GM12878 (cell line): ENCODE data around the gene WSCD2. TPM values are rescaled to one million over a fixed set of nuclear protein-coding genes. Genes with fewer than 3 reads are reported as not detected.

Experiments used
- ATAC-seq: fragments of 200-7000 bp; cut with Tn5 transposase; 3 replicates; pipeline ENCODE4 v1.9.1; 2020; ENCODE audit warnings: mild to moderate bottlenecking, moderate library complexity
- BruUV-seq: library from RNA; stranded (reverse); fragments of 400-500 nt; replicated peaks from 2 replicates; lab custom pipeline; 2021; lab: Mats Ljungman, UMichigan
- CTCF ChIA-PET: fragments of 300-600 bp; sonication (Branson Sonifier 250); formaldehyde crosslinking; extraction: SDS; loops from one replicate; lab custom pipeline; 2021; ENCODE audit warnings: inconsistent platforms; lab: Yijun Ruan, JAX
- POLR2A ChIA-PET: fragments of 350-600 bp; formaldehyde crosslinking; extraction: SDS; loops from one replicate; lab custom pipeline; 2021; ENCODE audit warnings: inconsistent platforms; lab: Charles Lee
- RAD21 ChIA-PET: fragments of 300-600 bp; sonication (Branson Sonifier 250); formaldehyde crosslinking; loops from one replicate; lab custom pipeline; 2023; ENCODE audit warnings: antibody characterized with exemption; ENCODE audit not compliant: unreplicated experiment; lab: Charles Lee
- SMC1A ChIA-PET: fragments of 300-600 bp; sonication (Branson Sonifier 250); formaldehyde crosslinking; loops from one replicate; lab custom pipeline; 2023; ENCODE audit not compliant: unreplicated experiment, uncharacterized antibody; lab: Charles Lee
- DNase-seq: peaks from one replicate; pipeline ENCODE4 v3.0.0-alpha.2; 2011; ENCODE audit warnings: low read depth, low spot score
- FAIRE-seq: peaks from 3 replicates; lab custom pipeline; 2011; peaks lifted over from hg19 to GRCh38; lab: Jason Lieb, UNC
- H2AFZ ChIP-seq: 2 replicates; pipeline ENCODE4 v1.6.0; 2011; ENCODE audit warnings: low read depth, low read length, control low read depth; ENCODE audit not compliant: control insufficient read depth
- H3K27ac ChIP-seq: 2 replicates; pipeline ENCODE4 v1.5.1; 2011; ENCODE audit warnings: control low read depth; ENCODE audit not compliant: control insufficient read depth, insufficient read depth
- H3K27me3 ChIP-seq, 2 experiments: replicated peaks in 1 of 2; 2 replicates each; pipeline versions ENCODE4 v1.6.0 to v1.6.1; 2011; ENCODE audit warnings: low read length in 1 of 2; ENCODE audit not compliant: control insufficient read depth in 2 of 2, insufficient read depth in 2 of 2
- H3K36me3 ChIP-seq, 2 experiments: 2 replicates each; pipeline ENCODE4 v1.5.1; 2011; ENCODE audit warnings: low read length in 1 of 2; ENCODE audit not compliant: control insufficient read depth in 2 of 2, insufficient read depth in 2 of 2
- H3K4me1 ChIP-seq: 2 replicates; pipeline ENCODE4 v1.6.1; 2011; ENCODE audit warnings: mild to moderate bottlenecking, low read length, moderate library complexity, mixed read lengths; ENCODE audit not compliant: control insufficient read depth, insufficient read depth
- H3K4me2 ChIP-seq: 2 replicates; pipeline ENCODE4 v1.6.0; 2011; ENCODE audit warnings: control low read depth; ENCODE audit not compliant: control insufficient read depth, insufficient read depth
- H3K4me3 ChIP-seq: fragments of 200-600 bp; sonication (generic); 2 replicates; pipeline ENCODE4 v1.5.1; 2016
- H3K79me2 ChIP-seq: 2 replicates; pipeline ENCODE4 v1.6.0; 2011; ENCODE audit warnings: low read length; ENCODE audit not compliant: control insufficient read depth, insufficient read depth
- H3K9ac ChIP-seq: 2 replicates; pipeline ENCODE4 v1.8.0; 2011; ENCODE audit warnings: low read length, control low read depth, mixed read lengths; ENCODE audit not compliant: control insufficient read depth, insufficient read depth
- H3K9me3 ChIP-seq: replicated peaks from 3 replicates; pipeline ENCODE4 v1.5.1; 2011; ENCODE audit warnings: mild to moderate bottlenecking, low read length; ENCODE audit not compliant: control insufficient read depth, insufficient read depth
- H4K20me1 ChIP-seq: 2 replicates; pipeline ENCODE4 v1.6.0; 2011; ENCODE audit not compliant: control insufficient read depth, insufficient read depth
- BCL3 ChIP-seq: IDR thresholded peaks from 2 replicates; pipeline ENCODE4 v1.6.1; 2011; ENCODE audit warnings: borderline replicate concordance, low read depth, mild to moderate bottlenecking, moderate library complexity, low read length; ENCODE audit not compliant: insufficient read depth, poor library complexity, severe bottlenecking
- DPF2 ChIP-seq: fragments of 450-650 bp; IDR thresholded peaks from 2 replicates; pipeline ENCODE4 v1.6.1; 2017; ENCODE audit warnings: mild to moderate bottlenecking
- MYC ChIP-seq: IDR thresholded peaks from 2 replicates; pipeline ENCODE4 v1.6.1; 2011; ENCODE audit warnings: mild to moderate bottlenecking, low read length, moderate library complexity, inconsistent platforms; ENCODE audit not compliant: insufficient read depth, insufficient replicate concordance, insufficient read length, severe bottlenecking
- RAD21 ChIP-seq: IDR thresholded peaks from 2 replicates; pipeline ENCODE4 v1.6.1; 2011; ENCODE audit warnings: mild to moderate bottlenecking, low read depth, low read length, moderate library complexity; ENCODE audit not compliant: insufficient read depth
- SIN3A ChIP-seq: IDR thresholded peaks from 2 replicates; pipeline ENCODE4 v1.6.1; 2012; ENCODE audit warnings: low read depth, low read length, improper control_type of control experiment
- SKIL ChIP-seq: fragments of 450-650 bp; IDR thresholded peaks from 2 replicates; pipeline ENCODE4 v1.6.1; 2017; ENCODE audit warnings: mild to moderate bottlenecking, low read depth, inconsistent platforms; ENCODE audit not compliant: poor library complexity, severe bottlenecking
- TCF3 ChIP-seq: IDR thresholded peaks from 2 replicates; pipeline ENCODE4 v1.6.1; 2012; ENCODE audit warnings: low read depth, mild to moderate bottlenecking, low read length, borderline replicate concordance; ENCODE audit not compliant: insufficient read depth
- ZBTB33 ChIP-seq: fragments of 450-650 bp; IDR thresholded peaks from 2 replicates; pipeline ENCODE4 v1.6.1; 2017; ENCODE audit warnings: mild to moderate bottlenecking
- ZNF384 ChIP-seq: IDR thresholded peaks from 2 replicates; pipeline ENCODE4 v1.6.1; 2012; ENCODE audit warnings: low read depth, mild to moderate bottlenecking, low read length, improper control_type of control experiment, borderline replicate concordance
- WGBS: methylation state at CpG from one replicate; pipeline ENCODE4 v1.1.6; 2016; ENCODE audit warnings: low lambda C conversion rate; ENCODE audit not compliant: insufficient replicate concordance, insufficient coverage; ENCODE audit errors: missing lambda C conversion rate; 5-methylcytosine and 5-hydroxymethylcytosine counted together
- in situ Hi-C: fragments of 300-500 bp; cut with MboI; formaldehyde crosslinking; loops from 9 replicates; pipeline ENCODE4 v1.14.3; 2018; ENCODE audit warnings: mixed read lengths
- intact Hi-C: fragments of 100-400 bp; cut with micrococcal nuclease; formaldehyde crosslinking; loops from one replicate; pipeline ENCODE4 v1.14.2; 2022; ENCODE audit not compliant: unreplicated experiment
- polyA plus RNA-seq, 11 experiments: library from polyadenylated mRNA; depleted of rRNA in 4 of 11; unstranded in 6 of 11; stranded (reverse) in 5 of 11; fragments of >200 nt; fragmentation: Nextera tagmentation in 4 of 11; fragmentation: Illumina TruSeq in 1 of 11; extraction: Ambion mirVana in 4 of 11; extraction: Trizol in 1 of 11; gene quantifications; 1 replicate in 1 of 11; 2 replicates in 10 of 11; pipeline versions ENCODE4 v1.2.1 to v1.2.3, GENCODE V29; 2011 to 2016; ENCODE audit warnings: inconsistent platforms in 2 of 11, missing spikeins in 2 of 11, low read depth in 1 of 11
- total RNA-seq, 4 experiments: library from RNA; depleted of rRNA in 3 of 4; stranded (reverse); fragments of >200 nt in 3 of 4; fragmentation: Illumina TruSeq in 1 of 4; extraction: Trizol in 1 of 4; gene quantifications; 2 replicates each; pipeline versions ENCODE4 v1.2.1 to v1.2.3, GENCODE V29; 2013 to 2021

Gene WSCD2
- total and polyA plus RNA-seq, 10 of the 15 experiments (the other 5 are each of a cell fraction or from before 2014, with no cell fraction given): 0.41 TPM; not detected in 9

- Histone ChIP-seq H3K27ac (no peak overlapping the region), H3K9me3 (no peaks in the 10 kb centered on the region), H3K4me2 (no peak overlapping the region), H3K4me3 (no peak overlapping the region), H3K36me3 (no peaks in the 10 kb centered on the region), H2AFZ (no peak overlapping the region), H3K4me1 (no peaks in the 10 kb centered on the region), H3K9ac (no peak overlapping the region), H4K20me1 (no peaks in the 10 kb centered on the region), H3K79me2 (no peaks in the 10 kb centered on the region), H3K27me3 (peaks cover 0 to 6% of the 10 kb centered on the region in 2 experiments; a peak in 2 of 4 replicates)
- WGBS: 35% methylated on average over 5 of the region's 5 CpGs
- ChIA-PET RAD21 (no interaction called here), POLR2A (no interaction called here), SMC1A (no interaction called here), CTCF (no interaction called here)
- no peak for FAIRE-seq
- no TSS peak for BruUV-seq
- in situ Hi-C loops: no loop called here
- no peak for ATAC-seq
- DNase-seq: no peak
- intact Hi-C loops: no loop called here
- no peak for TF ChIP-seq SKIL
- no peak for TF ChIP-seq BCL3
- TF ChIP-seq TCF3: no peak
- TF ChIP-seq SIN3A: no peak
- no peak for TF ChIP-seq DPF2
- TF ChIP-seq ZBTB33: no peak
- no peak for TF ChIP-seq RAD21
- TF ChIP-seq MYC: no peak
- no peak for TF ChIP-seq ZNF384
Observed at GRCh38 chr12:108147279-108147678, 18.2 kb downstream of the WSCD2 start.
